ENCODE measurements around the gene CCDC121.

Gene CCDC121

DNA sequence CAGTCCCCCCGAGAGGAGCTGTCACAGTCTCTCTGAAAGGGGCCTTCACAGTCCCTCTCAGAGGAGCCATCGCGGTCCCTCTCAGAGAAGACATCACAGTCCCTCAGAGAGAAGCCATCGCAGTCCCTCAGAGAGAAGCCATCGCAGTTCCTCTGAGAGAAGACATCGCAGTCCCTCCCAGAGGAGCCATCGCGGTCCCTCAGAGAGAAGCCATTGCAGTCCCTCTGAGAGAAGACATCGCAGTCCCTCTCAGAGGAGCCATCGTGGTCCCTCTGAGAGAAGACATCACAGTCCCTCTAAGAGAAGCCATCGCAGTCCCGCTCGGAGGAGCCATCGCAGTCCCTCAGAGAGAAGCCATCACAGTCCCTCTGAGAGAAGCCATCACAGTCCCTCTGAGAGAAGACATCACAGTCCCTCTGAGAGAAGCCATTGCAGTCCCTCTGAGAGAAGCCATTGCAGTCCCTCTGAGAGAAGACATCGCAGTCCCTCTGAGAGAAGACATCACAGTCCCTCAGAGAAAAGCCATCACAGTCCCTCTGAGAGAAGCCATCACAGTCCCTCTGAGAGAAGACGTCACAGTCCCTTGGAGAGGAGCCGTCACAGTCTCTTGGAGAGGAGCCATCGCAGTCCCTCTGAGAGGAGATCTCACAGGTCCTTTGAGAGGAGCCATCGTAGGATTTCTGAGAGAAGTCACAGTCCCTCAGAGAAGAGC is 47.2 kb downstream of the CCDC121 start:
- no peak for DNase-seq

All from NCI-H1092 (cell line).